Measurements from ENCODE around the gene CDKN2AIPNL.
"Not testable (repeated sequence)": the region's sequence is repeated elsewhere in the genome, so short reads cannot be mapped to it uniquely, and the experiment has no call there.

The CDKN2AIPNL gene

DNA sequence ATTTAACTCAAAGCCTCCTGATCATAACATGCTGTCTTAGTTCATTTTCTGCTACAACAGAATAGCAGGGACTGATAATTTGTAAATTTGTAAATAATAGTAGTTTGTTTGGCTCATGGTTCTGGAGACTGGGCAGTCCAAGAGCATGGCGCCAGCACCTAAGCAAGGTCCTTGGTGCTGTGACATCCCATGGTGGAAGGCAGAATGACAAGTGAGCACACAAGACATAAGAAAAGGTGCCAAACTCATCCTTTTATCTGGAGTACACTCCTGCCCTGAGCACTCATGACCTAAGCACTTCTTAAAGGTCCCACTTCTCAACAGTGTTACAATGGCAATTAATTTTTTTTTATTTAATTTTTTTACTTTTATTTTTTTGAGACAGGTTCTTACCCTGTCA is 24.2 kb downstream of the CDKN2AIPNL start:
- Mint-ChIP-seq H3K27me3 (no peaks in the 10 kb centered on the region), H3K9me3 (no peaks in the 10 kb centered on the region), H3K36me3 (peaks cover 17% of the 10 kb centered on the region), H3K4me3 (no peak overlapping the region), H3K27ac (no peak overlapping the region), H3K4me1 (peaks cover 22% of the 10 kb centered on the region)

GRCh38 chr5:134383980-134384697 is 27.5 kb downstream of the CDKN2AIPNL start:
- no peaks in the 10 kb centered on the region for H3K27me3 Mint-ChIP-seq
- peaks cover 16% of the 10 kb centered on the region for H3K36me3 Mint-ChIP-seq
- peaks cover 37% of the 10 kb centered on the region for H3K4me1 Mint-ChIP-seq
- no peaks in the 10 kb centered on the region for H3K9me3 Mint-ChIP-seq
- peak overlapping the region; percentile 60 for H3K4me3 Mint-ChIP-seq
- peak overlapping the region; percentile 96 for H3K27ac Mint-ChIP-seq

GRCh38 chr5:134382204-134382603 is 29.5 kb downstream of the CDKN2AIPNL start:
- not testable (repeated sequence) for H3K4me3 Mint-ChIP-seq, H3K27me3 Mint-ChIP-seq, H3K9me3 Mint-ChIP-seq, H3K27ac Mint-ChIP-seq
- Mint-ChIP-seq H3K36me3 (peaks cover 18% of the 10 kb centered on the region), H3K4me1 (peaks cover 54% of the 10 kb centered on the region)

DNA sequence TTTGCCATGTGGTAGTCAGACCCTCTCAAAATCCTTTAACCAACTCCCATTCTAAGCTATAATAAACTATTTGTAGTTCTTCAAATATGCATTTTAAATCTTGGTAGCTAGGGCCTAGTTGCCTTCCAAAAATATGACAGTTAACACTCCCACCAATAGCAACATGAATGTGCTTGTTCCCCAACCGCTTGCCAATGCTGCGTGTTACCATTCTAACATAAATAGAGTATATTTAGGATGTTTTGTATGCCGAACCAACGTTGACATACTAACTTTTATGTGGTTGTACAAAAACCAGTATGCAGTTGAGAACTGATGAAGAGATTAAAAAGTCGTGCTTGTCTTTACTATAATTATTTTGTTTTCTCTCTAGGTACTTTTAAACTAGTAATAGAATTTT is 31.3 kb downstream of the CDKN2AIPNL start:
- Mint-ChIP-seq H3K4me3 (peak overlapping the region; percentile 59), H3K4me1 (peaks cover 66% of the 10 kb centered on the region), H3K27ac (peak overlapping the region; percentile 84), H3K36me3 (peaks cover 20% of the 10 kb centered on the region), H3K27me3 (no peaks in the 10 kb centered on the region), H3K9me3 (no peaks in the 10 kb centered on the region)

GRCh38 chr5:134374232-134374631 is 37.4 kb downstream of the CDKN2AIPNL start:
- Mint-ChIP-seq H3K27ac (peak overlapping the region; percentile 21), H3K9me3 (no peaks in the 10 kb centered on the region), H3K36me3 (peaks cover 15% of the 10 kb centered on the region), H3K4me3 (peak overlapping the region; percentile 37), H3K27me3 (no peaks in the 10 kb centered on the region), H3K4me1 (peaks cover 71% of the 10 kb centered on the region)

DNA sequence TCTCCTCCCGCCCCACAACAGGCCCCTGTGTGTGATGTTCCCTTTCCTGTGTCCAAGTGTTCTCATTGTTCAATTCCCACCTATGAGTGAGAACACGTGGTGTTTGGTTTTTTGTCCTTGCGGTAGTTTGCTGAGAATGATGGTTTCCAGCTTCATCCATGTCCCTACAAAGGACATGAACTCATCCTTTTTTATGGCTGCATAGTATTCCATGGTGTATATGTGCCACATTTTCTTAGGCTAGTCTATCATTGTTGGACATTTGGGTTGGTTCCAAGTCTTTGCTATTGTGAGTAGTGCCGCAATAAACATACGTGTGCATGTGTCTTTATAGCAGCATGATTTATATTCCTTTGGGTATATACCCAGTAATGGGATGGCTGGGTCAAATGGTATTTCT is 38.0 kb downstream of the CDKN2AIPNL start:
- not testable (repeated sequence) for H3K27me3 Mint-ChIP-seq, H3K9me3 Mint-ChIP-seq
- Mint-ChIP-seq H3K4me1 (peaks cover 65% of the 10 kb centered on the region), H3K27ac (peak overlapping the region; percentile 86), H3K4me3 (peak overlapping the region; percentile 97), H3K36me3 (peaks cover 15% of the 10 kb centered on the region)

GRCh38 chr5:134371834-134372340 is 39.8 kb downstream of the CDKN2AIPNL start:
- peaks cover 58% of the 10 kb centered on the region for H3K4me1 Mint-ChIP-seq
- H3K9me3 Mint-ChIP-seq, result no peaks in the 10 kb centered on the region
- H3K36me3 Mint-ChIP-seq, result peaks cover 11% of the 10 kb centered on the region
- H3K27me3 Mint-ChIP-seq, result no peaks in the 10 kb centered on the region
- H3K4me3 Mint-ChIP-seq, result peak overlapping the region; percentile 97
- peak overlapping the region; percentile 98 for H3K27ac Mint-ChIP-seq

DNA sequence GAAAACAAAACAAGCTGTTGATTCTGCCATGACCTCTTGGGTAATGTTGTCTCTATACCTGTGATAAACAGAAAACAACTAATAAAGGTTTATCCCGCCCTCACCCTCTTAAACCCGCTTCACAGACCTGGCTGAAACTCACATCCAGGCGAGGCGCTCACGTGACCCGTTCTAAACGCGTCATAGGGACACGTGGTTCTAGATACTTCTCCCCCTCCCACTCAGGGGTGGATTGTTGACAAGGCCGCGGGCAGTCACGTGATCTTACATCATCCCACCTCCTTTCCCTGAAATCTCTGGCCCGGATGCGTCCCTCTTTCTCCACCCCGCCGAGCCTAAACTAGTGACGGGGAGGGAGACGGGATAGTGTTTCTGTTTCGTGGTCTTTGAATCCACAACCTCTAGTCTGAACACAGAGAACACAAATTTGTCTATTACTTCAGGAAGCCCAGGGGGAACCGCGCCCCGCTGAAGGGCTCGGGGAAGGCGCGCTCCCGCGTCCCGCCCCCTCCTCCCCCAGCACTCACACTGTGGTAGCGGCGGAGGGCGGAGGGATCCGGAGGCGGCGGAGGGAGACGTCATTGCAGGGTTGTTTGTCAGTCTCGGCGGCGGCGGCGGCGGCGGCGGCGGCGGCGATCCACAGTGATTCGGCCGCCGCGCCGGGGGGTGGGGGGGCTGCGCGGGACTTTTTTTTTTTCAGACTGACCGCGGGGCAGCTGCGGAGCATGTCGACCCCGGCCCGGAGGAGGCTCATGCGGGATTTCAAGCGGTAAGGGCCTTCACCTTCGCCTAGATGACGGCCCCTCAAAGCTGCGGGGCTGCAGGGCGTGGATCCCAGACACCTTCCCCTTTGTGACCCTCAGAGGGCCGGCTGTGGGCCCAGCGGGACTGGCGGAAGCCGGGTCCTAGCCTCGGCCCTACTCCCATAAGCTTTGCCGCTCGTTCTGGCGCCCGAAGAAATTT is 40.5 kb downstream of the CDKN2AIPNL start, which contains the start of gene UBE2B:
TSS of gene UBE2B (plus strand) at position 699 of the 963 bp plus-strand sequence. CDS start at position 726, 27 bp downstream.
- peak within 1 kb of the TSS; percentile 100 for H3K27ac Mint-ChIP-seq
- H3K9me3 Mint-ChIP-seq, result no peaks in the 10 kb centered on the region
- no peaks in the 10 kb centered on the region for H3K27me3 Mint-ChIP-seq
- H3K4me3 Mint-ChIP-seq, result peak within 1 kb of the TSS; percentile 97
- H3K36me3 Mint-ChIP-seq, result peaks cover 13% of the 10 kb centered on the region
- H3K4me1 Mint-ChIP-seq, result peaks cover 62% of the 10 kb centered on the region

DNA sequence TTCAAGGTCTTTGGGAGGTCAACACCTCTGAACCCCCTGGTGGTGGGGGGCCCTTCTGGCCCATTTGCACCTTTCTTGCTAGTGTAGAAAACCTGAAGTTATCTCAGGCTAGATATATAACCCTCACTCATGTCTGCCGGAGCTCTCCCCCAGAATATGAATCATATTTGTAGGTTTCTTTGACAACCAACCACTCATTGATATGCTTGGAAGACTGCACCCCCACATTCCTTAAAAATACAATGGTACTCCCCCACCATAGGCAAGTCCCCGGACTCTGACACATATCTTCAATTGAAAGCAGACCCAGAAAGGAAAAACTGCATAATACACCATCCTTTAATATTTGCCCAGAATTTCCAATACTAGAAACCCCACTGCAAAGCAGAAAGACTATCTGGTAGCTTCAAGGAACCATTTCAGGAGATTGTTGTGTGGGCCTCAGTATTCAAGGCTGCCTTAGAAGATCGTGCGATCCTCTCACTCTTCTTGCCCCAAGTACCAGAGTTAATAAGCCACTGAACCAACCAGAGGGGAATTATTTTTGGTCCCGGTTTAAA is 41.3 kb downstream of the CDKN2AIPNL start:
- Mint-ChIP-seq H3K9me3 (no peaks in the 10 kb centered on the region), H3K4me1 (peaks cover 61% of the 10 kb centered on the region), H3K27me3 (no peaks in the 10 kb centered on the region), H3K27ac (peak overlapping the region; percentile 100), H3K36me3 (peaks cover 11% of the 10 kb centered on the region), H3K4me3 (peak overlapping the region; percentile 97)

GRCh38 chr5:134365604-134366003 is 46.1 kb downstream of the CDKN2AIPNL start:
- Mint-ChIP-seq H3K36me3 (peaks cover 5% of the 10 kb centered on the region), H3K27me3 (no peaks in the 10 kb centered on the region), H3K4me1 (peaks cover 38% of the 10 kb centered on the region), H3K4me3 (peak overlapping the region; percentile 47), H3K27ac (no peak overlapping the region), H3K9me3 (no peaks in the 10 kb centered on the region)

GRCh38 chr5:134355681-134356080 is 56.0 kb downstream of the CDKN2AIPNL start:
- Mint-ChIP-seq H3K27ac (no peak overlapping the region), H3K9me3 (no peaks in the 10 kb centered on the region), H3K27me3 (no peaks in the 10 kb centered on the region), H3K4me1 (no peaks in the 10 kb centered on the region), H3K4me3 (no peak overlapping the region), H3K36me3 (peaks cover 3% of the 10 kb centered on the region)

Measured in activated naive CD4-positive, alpha-beta T cell treated with anti-CD3 and anti-CD28 coated beads, Interleukin-2, amount 50 U/mL, for 24 hours (primary cell).